GM12892 (cell line): ENCODE data around the gene INTS13.
A peak's percentile ranks its signal among the peaks of the same experiment; 100 is the strongest.

Source experiments
- DNase-seq: peaks from one replicate; pipeline ENCODE4 v3.0.0; 2011; ENCODE audit not compliant: insufficient read length
- FAIRE-seq: peaks from 2 replicates; lab custom pipeline; 2011; peaks lifted over from hg19 to GRCh38; lab: Jason Lieb, UNC
- POLR2A ChIP-seq: IDR thresholded peaks from 2 replicates; pipeline ENCODE4 v1.6.1; 2011; ENCODE audit warnings: low read depth, low read length, control low read depth
- POLR2AphosphoS5 ChIP-seq: IDR thresholded peaks from 2 replicates; pipeline ENCODE4 v1.6.1; 2011; ENCODE audit warnings: low read depth, low read length, control low read depth
- TAF1 ChIP-seq: IDR thresholded peaks from 2 replicates; pipeline ENCODE4 v1.6.1; 2011; ENCODE audit warnings: low read depth, mild to moderate bottlenecking, control low read depth, low read length, borderline replicate concordance

The INTS13 gene

GRCh38 chr12:26953447-26953846 is 15.7 kb upstream of the INTS13 start:
- TF ChIP-seq POLR2A: no peak
- no peak for TF ChIP-seq POLR2AphosphoS5
- no peak for TF ChIP-seq TAF1
- DNase-seq: no peak
- FAIRE-seq: no peak

GRCh38 chr12:26948309-26948708 is 10.5 kb upstream of the INTS13 start:
- FAIRE-seq (no peak), DNase-seq (no peak)
- TF ChIP-seq POLR2A (no peak), POLR2AphosphoS5 (no peak), TAF1 (no peak)

DNA sequence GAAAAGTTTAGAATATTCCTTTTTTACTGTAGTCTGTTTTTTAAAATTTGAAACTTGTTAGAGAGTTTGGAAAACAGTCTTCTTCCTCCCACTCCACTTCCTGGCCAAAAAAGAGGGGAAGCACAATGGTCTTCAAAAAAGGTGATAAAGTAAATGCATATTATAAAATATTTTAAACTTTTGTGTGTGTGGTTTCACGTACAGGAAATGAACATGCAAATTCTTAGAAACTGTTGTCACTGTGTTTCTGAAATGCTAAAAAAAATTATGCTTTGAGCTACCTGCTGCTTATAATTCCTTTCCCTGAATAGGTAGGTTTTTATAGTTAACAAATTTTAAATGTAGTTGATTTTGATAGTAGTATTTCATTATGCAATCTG is 3.4 kb upstream of the INTS13 start:
- TF ChIP-seq POLR2A (no peak), POLR2AphosphoS5 (no peak), TAF1 (no peak)
- DNase-seq (no peak), FAIRE-seq (no peak)

GRCh38 chr12:26940516-26941214 is 2.9 kb upstream of the INTS13 start:
- DNase-seq (no peak), FAIRE-seq (no peak)
- no peak for TF ChIP-seq POLR2A
- no peak for TF ChIP-seq POLR2AphosphoS5
- no peak for TF ChIP-seq TAF1

DNA sequence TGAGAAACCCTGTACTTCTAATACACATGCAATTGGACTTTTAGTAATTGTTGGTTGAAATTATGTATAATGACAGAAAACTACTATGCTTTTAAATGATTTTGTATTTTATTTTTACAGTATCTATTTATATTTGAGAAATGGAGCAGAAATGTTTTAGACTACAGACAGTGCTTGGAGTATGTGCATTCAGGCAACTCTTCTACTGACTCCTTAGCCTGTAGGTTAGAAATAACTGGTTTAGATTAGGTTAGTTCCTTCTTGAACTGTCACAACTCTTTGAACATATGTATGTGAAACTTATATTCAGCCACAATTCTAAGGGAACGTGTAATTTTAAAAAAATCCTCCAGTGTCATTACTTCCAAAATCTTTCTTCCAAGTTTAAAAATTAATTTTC is 2.2 kb upstream of the INTS13 start:
- DNase-seq (no peak), FAIRE-seq (no peak)
- TF ChIP-seq POLR2A: no peak

DNA sequence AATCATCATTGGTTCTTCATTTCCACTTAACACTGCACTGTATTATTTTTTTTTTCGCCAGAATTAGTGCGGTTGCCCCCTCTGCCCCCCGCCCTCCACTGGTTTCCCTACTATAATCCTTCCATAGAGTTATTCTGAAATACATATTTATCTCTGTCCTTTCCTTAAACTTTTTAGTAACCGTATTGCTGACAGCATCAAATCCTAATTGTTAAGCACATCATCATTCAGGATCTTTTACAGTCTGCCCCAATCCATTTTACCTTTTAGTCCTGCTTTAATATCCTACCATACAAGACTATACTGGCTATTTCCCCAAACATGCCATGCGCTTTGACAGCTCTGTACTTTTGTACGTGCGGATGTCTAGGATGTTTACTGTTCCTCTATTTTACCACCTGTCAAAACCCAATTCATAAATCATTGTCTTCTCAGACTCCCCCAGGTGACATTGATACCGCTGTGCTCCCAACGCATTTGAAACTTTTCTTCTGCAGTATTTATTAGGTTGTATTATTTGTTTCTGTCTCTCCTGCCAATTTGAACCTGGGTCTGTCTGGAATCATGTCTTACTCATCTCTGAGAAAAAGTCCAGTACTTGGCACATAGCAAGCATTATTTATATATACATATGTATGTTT is 1.5 kb upstream of the INTS13 start:
- DNase-seq (no peak), FAIRE-seq (peak; percentile 70)
- TF ChIP-seq POLR2A (no peak), POLR2AphosphoS5 (no peak), TAF1 (no peak)

- DNase-seq: peak; percentile 10
- no peak for FAIRE-seq
- TF ChIP-seq TAF1 (no peak), POLR2AphosphoS5 (no peak), POLR2A (no peak)
These were observed 901 bp upstream of the INTS13 start for GRCh38 chr12:26938701-26939062.

DNA sequence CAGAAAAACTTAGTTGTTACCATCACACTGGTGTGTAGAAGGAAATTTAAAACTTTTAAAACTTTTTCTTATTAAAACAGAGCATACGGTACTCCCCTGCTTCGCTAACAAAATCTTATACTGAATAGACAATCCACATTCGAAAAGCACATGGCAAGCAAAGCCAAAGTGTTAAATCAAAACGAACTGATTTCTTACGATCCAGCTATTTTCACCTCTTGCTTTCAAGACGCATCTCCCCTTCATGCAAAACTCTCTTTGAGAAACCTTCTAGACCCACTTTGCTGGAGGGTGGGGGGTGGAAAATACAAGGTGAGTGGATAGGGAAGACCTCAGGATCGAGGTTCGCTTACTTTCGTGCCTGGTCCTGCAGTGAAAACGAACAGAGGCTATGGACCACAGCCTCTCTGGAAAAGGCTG is 328 bp downstream of the INTS13 start:
- DNase-seq (no peak), FAIRE-seq (no peak)
- TF ChIP-seq TAF1 (no peak), POLR2AphosphoS5 (no peak), POLR2A (no peak)

GRCh38 chr12:26936559-26937442 is 980 bp downstream of the INTS13 start:
- FAIRE-seq: no peak
- no peak for DNase-seq
- TF ChIP-seq POLR2A (no peak), TAF1 (no peak), POLR2AphosphoS5 (no peak)

DNA sequence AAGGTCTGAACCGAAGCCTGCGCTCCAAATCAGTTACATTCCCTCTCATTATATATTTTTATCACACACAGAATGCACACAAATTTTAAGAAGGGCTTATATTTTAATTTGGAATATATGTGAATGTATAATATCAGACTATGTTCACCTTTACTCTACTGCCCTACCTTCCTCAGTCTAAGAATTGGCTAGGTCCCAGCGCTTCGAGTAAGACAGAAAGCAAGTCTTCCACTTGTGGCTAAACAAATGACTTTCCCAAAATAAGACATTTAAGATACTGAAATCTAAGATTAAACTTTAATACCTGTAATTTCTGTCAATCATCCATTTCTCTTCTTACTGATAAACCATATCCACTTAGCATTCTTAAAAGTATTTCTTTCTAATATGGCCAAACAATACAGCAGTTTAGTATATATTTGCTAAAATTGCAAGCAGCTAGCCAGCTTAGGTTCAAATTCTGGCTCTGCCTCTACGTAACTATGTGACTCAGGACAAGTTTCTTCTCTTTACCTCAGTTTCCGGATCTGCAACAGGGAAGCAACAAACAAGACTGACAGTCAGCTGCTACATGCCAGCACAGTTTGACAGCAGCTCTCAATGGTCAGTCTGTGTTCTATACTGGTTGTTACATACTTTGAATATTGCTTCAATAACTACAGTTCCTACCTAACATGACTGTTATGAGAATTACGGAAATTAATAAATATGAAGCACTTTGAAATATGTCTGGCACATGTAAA is 2.0 kb downstream of the INTS13 start:
- FAIRE-seq (peak; percentile 74), DNase-seq (no peak)
- TF ChIP-seq TAF1: no peak
- TF ChIP-seq POLR2A: no peak
- TF ChIP-seq POLR2AphosphoS5: no peak

DNA sequence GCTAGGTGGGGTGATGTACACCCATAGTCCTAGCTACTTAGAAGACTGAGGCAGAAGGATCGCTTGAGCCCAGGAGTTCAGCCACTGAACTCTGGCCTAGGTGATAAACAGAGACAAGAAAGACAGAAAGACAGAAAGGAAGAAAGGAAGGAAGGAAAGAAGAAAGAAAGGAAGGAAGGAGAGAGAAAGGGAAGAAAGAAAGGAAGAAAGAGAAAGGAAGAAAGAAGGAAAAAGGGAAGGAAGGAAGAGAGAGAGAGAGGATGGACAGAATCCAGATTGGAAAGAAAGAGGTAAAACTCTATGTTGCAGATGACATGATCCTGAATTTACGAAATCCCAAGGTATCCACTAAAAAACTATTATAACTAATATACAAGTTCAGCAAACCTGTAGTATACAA is 8.2 kb downstream of the INTS13 start:
- FAIRE-seq (no peak), DNase-seq (no peak)
- TF ChIP-seq TAF1: no peak
- TF ChIP-seq POLR2AphosphoS5: no peak

DNA sequence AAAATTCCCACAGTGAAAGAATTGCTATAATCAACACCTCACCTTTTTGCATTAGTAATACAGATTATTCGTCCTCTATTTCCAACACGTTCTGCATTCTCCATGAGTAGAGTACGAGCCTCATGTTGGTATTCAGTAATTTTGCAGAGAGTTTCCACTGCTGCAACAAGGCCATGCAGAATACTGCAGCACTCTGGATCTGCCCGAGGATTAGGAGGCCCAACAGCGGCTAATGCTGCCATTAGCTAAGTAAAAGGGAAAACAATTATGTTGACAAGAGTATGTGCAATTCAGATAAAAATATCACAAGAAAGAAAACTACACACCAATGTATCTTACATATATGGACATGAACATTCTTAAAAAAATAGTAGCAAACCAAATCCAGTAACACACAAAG is 9.1 kb downstream of the INTS13 start:
- no peak for FAIRE-seq
- TF ChIP-seq POLR2AphosphoS5 (no peak), TAF1 (no peak), POLR2A (no peak)
- no peak for DNase-seq
